CD4-positive, alpha-beta T cell treated with Interleukin-15 for 4 hours (primary cell): ENCODE results near the gene FGD4.
"Not testable (repeated sequence)": the region's sequence is repeated elsewhere in the genome, so short reads cannot be mapped to it uniquely, and the experiment has no call there.

Experiments used
- DNase-seq: peaks from one replicate; pipeline ENCODE4 v3.0.0-alpha.2; 2020; ENCODE audit warnings: low spot score

Gene FGD4

DNA sequence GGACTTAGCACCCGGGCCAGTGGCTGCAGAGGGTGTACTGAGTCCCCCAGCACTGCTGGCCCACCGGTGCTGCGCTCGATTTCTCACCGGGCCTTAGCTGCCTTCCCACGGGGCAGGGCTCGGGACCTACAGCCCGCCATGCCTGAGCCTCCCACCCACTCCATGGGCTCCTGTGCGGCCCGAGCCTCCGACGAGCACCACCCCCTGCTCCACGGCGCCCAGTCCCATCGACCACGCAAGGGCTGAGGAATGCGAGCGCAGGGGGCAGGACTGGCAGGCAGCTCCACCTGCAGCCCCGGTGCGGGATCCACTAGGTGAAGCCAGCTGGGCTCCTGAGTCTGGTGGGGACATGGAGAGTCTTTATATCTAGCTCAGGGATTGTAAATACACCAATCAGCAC is 126.4 kb downstream of the FGD4 start:
- DNase-seq, result not testable (repeated sequence)

DNA sequence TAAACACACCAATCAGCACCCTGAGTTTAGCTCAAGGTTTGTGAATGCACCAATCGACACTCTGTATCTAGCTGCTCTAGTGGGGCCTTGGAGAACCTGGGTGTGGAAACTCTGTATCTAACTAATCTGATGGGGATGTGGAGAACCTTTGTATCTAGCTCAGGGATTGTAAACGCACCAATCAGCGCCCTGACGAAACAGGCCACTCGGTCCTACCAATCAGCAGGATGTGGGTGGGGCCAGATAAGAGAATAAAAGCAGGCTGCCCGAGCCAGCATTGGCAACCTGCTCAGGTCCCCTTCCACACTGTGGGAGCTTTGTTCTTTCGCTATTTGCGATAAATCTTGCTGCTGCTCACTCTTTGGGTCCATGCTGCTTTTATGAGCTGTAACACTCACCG is 127.0 kb downstream of the FGD4 start:
- DNase-seq, result not testable (repeated sequence)

- DNase-seq, result no peak
Observed at GRCh38 chr12:32532422-32532821, 133.1 kb downstream of the FGD4 start.

GRCh38 chr12:32532951-32533350 is 133.6 kb downstream of the FGD4 start:
- DNase-seq, result no peak

DNA sequence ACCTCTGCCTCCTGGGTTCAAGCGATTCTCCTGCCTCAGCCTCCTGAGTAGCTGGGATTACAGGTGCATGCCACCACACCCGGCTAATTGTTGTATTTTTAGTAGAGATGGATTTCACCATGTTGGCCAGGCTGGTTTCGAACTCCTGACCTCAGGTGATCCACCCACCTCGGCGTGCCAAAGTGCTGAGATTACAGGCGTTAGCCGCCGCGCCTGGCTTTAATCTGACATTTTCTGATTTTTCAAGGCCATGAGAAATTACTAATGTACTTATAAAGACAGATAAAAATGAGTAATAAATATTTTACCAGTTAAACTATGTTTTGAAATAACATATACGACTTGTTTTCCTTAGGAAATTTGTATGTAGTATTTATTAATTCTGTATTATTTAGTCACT is 134.1 kb downstream of the FGD4 start:
- not testable (repeated sequence) for DNase-seq

DNA sequence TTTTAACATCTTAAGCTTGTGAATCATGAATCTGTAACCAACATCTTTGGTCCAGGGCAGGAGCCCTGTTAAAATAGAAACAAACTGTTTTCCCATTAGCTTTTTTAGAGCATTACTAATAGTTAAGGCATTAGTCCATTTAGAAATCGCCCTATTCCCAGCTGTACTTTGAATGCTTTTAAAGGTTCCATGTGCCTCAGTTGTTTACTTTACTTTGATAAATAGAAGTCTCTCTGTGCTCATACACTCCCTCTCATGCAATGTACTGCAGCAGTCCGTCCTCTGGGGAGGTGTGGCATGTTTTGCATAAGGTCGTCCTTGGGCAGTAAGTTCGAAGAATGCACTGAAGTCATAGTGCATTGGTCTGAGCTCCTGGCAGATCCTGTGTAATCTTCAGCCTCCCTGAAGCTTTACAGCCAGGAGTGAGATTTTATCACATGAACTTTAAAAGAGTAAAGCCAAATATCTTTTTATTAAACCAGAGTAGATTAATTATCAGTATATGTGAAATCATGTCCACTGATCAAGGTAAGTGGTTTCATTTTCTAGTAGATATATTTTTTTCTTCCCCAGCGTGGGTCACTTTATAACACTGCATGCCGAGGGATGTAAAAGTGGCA is 134.7 kb downstream of the FGD4 start:
- DNase-seq, result no peak

GRCh38 chr12:32534698-32535097 is 135.3 kb downstream of the FGD4 start:
- DNase-seq, result no peak

DNA sequence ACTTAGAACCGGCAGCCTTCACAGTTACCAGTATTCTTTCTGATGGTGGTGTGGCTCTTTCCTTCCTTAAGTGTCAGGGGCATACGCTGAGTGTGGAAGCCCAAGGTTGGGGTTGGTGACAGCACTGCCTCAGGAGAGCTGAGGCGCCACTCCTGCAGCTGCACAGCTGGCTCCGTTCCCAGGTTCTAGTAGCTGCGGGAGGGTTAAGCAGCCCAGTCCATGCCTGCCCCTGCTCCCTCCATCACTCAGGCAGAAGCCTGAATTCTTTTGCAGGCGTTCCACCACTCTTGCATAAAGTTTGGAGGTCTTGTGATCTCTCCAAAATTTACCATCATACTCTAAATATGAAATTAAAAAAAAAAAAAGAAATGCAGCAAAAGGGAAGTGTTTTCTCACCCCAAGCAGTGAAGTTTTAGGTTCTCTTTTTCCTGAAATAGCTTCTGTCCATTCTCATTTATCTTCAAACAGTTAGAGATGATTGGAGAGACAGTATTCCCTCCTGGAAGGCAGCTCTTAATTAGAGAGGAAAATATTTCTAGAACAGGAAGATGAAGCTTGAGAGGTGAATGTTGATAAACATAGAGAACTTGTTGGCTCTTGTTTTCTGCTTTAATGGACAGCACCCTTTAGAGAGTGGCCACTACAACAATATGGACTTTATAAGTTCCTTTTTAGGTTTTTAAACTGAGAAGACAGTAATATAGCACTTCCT is 136.1 kb downstream of the FGD4 start:
- no peak for DNase-seq

DNA sequence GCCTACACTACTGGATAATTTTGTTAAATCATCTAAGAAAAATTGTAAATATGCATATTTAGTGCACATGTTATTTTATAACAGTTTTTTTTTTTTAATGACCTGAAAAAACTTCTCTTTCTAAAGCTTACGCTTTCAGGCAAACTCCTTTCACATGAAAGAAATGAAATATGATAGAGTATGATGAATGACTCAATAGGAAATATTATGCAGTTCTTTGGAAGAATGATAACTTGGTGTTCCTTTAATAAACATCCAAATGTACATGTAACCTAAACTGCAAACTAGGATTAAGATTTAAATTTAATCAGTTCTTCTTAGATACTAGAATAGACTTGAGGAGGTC is 136.6 kb downstream of the FGD4 start:
- no peak for DNase-seq

GRCh38 chr12:32541754-32542374 is 142.5 kb downstream of the FGD4 start:
- no peak for DNase-seq

DNA sequence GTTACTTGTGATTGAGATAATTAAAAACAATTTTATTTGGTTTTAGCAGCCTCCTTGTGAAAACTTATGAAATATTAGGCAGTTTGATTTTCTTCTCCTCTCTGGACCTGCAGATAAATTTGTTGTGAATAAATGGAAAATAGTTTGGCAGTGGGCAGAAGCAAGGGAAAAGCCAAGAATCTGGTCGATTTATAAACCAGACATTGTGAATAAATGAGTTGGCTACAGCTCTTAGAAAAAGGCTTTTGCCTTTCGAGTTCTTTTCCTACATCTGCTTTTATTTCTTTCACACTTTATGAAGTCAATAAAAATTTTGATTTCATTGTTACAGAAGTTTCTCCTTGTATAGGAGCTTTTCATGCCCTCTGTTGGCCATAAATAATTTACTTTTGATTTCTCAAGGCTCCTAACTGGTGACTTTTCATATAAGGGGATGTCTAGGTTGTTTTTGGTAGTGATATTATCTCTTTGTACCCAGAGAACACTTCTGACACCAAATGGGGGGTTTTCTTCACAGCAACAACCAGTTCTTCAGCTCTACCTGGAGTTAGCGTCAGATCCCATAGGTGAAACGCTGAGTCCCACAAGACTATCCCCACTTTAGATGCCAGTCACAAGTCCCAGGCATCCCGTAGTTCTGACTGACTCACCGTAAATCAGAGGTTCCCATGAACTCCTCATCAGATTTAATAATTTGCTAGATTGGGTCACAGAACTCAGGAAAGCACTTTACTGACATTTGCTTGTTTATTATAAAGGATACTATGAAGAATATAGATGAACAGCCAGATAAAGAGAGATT is 143.3 kb downstream of the FGD4 start:
- no peak for DNase-seq

- DNase-seq, result no peak
Observed at GRCh38 chr12:32544893-32545292, 145.5 kb downstream of the FGD4 start.

GRCh38 chr12:32545413-32545980 is 146.1 kb downstream of the FGD4 start:
- DNase-seq, result no peak

DNA sequence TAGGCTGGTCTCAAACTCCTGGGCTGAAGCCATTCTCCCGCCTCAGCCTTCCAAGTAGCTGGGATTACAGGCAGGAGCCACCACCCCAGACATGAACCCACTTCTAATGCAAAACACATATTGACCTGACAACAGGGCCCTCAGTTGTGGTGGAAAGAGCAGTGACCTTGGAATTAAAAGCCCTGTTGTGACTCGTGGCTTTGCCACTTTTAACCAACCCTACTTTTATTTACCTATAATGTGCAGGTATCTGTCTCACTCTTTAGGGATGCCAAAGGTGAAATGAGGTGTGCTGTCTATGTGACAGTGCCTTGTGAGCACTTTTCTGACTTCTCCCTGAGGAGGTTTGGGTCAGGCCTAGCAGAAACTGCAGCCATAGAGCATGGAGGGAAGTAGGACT is 146.9 kb downstream of the FGD4 start:
- no peak for DNase-seq

DNA sequence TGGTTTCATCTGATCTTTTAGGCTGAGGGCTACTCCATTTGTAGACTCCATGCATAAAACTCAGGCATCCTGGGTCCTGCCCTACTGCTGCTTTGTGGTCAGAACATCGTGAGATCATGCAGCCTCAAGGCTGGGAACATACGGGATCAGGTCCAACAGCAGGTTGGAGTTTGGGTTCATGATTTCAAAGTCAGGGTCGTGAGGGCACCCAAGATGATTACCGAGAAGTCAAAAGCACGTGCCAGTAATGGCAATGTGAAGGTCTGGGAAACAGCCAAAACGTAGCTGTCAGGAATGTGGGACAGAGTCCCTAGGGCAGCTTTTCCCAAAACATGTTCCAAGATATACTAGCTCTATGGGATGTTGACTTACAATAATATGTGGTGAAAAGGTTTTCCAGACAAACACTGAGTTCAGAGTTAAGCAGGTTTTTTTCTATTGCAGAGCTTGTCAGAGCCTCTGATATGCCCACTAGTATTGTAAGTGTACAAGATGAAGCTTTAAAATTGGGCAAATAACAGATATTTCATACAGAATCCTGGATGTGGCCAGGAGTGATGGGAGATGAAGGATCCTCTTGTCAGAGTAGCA is 149.4 kb downstream of the FGD4 start:
- DNase-seq, result no peak

DNA sequence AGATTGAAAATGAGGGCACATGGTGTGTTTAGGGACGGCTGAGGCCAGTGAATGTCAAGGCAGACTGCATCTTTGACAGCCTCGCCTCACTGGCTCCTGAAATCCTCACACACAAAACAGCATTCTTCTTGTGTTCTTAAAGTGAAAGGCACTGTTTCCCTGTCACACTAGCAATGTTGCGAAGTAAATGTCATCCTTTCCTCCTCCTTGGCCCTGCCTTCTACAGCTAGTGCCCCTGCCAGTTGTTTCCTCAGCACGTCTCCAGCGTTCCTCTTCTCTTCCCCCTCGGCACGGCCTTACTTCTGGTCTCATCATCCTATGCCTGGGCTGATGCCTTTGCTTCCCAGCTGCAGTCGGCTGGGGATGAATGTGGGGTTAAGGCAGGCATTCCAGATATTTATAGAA is 150.3 kb downstream of the FGD4 start:
- no peak for DNase-seq

DNA sequence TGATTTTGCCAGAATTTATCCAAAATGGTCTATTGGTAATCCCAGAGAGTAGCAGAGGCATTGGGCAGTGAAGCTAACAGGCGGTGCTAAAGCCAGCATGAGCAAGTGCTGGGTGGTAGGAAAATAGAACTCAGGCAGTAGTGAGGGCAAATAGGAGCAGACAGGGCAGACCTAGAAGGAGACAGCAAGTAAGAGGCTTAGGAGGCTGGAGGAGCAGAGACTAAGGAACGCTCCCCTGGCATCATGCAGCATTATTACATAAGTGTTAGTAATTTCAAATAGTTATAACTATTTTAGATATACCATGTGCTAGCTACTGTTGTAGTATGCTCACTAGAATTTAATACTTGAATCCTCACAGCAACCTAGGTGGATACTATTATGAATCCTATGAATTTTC is 151.7 kb downstream of the FGD4 start:
- no peak for DNase-seq

GRCh38 chr12:32558903-32559302 is 159.5 kb downstream of the FGD4 start:
- no peak for DNase-seq

DNA sequence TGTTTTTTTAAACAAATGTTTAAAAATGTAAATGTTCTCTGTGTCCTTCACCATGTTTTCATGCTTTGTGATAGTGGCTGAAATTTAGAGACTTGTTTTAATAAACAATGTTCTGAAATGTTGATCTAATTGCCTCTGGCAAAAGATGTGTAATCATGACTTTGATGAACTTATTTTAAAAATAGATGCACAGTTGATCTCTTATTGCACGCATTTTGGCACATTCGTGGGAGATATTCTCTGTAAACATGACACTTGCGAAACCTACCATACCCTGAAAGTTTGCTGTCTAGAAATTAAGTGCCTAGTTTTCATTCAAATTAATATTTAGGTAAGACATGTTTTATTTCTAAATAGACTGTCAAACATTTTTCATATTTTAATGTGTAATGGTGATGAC is 160.1 kb downstream of the FGD4 start:
- no peak for DNase-seq

DNA sequence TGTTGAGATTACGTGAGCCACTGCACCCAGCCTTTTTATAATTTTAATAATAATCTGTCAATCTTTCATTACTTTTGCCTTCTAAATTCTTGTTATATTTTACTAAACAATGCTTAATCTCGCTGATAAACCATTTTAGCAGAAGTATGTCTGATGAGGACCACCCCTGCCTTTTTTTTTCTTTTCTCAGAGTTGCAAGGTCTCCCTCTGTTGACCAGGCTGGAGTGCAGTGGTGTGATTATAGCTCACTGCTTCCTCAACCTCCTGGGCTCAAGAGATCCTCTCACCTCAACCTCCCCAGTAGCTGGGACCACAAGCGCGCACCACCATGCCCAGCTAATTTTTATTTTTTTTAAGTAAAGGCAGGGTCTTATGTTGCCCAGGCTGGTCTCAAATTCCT is 161.2 kb downstream of the FGD4 start:
- no peak for DNase-seq

DNA sequence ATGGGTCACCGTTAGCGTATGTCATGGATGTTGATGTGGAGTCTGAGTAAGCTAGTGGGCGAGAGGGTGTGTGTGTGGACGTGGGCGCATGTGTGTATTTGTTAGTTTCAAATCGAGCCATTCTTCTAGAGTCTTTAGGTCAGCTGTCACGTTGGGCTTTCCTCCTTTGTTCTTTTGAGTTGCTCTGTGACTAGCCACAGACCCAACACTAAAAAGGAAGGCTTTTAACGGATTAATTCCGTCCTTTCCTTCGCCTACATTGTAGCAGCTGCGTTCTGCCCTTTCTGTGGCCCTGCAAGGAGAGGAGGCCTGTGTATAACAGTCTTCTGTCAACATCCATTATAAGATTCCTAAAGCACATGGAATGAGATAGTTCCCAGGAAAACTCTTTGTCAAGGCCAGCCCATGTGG is 162.6 kb downstream of the FGD4 start:
- DNase-seq, result no peak

DNA sequence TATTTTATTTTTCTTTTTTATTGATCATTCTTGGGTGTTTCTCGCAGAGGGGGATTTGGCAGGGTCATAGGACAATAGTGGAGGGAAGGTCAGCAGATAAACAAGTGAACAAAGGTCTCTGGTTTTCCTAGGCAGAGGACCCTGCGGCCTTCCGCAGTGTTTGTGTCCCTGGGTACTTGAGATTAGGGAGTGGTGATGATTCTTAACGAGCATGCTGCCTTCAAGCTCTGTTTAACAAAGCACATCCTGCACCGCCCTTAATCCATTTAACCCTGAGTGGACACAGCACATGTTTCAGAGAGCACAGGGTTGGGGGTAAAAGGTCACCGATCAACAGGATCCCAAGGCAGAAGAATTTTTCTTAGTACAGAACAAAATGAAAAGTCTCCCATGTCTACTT is 163.1 kb downstream of the FGD4 start:
- DNase-seq, result not testable (repeated sequence)
